HG02938 (cell line): ENCODE data around the gene ZFP62.

Source experiments
- ATAC-seq: cut with Tn5 transposase; IDR thresholded peaks from one replicate; pipeline ENCODE4 v1.9.1; 2021; ENCODE audit warnings: mild to moderate bottlenecking, moderate library complexity; ENCODE audit not compliant: unreplicated experiment

The ZFP62 gene

DNA sequence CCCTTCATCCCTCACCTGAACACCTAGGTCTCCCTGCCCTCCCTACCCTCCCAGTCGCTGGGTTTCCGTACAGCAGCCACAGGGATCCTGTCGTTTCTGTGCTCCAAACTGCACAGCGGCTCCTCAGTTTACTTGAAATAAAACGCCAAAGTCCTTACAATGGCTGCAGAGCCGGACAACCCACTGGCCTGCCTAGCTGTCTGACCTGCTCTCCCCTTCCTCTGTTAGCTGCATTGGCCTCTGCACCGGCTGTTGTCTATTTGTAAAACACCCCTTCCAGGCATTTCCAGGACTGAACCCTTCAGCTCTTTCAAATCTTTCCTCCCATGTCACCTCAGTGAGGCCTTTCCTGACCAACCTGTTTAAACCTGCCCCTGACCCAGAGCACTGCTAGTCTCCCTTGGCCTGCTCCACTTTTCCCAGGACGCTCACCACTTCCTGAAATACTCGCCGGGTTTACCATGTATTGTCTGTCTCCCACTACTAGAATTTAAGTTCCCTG is 49.4 kb downstream of the ZFP62 start:
- no peak for ATAC-seq

- ATAC-seq = no peak
These were observed 50.0 kb downstream of the ZFP62 start for GRCh38 chr5:180810959-180811622.

DNA sequence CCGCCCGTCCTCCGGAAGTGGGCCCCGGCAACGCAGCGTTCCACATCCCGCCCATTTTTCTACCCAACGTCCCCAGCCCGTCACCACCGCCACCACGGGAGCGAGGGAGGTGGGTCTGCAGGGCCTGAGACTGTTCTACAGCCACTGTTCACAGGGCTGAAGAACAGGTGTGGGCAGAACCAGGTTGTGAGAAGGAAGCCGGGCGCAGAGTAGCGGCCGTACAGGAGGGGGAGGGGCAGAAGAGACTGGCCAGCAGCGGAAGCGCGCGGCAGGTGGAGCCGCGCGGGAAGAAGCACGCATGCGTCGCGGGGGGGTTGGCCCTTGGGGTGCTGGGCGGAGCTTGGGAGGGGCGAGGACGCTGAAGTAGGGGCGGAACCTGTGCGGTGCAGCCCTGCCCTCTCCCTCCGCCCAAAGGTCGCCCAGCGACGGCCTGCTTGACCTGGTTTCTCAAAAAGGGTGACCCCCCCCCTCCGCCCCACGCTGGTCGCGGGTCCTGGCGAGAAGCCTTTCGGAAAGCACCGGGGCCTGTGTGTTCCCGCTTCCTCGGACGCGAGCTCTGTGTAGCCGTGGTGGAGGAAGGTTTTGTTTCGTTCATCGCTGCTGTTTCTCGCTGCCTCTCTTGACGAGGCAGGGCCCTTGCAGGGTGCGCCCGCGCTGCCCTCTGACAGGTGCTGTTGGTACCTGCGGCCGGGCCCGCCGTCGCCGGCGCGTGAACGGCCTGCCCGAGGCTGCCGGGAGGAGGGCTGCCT is 50.7 kb downstream of the ZFP62 start:
- peak; percentile 63 for ATAC-seq

- peak; percentile 59 for ATAC-seq
These were observed 51.5 kb downstream of the ZFP62 start for GRCh38 chr5:180809403-180810209.

GRCh38 chr5:180808461-180809000 is 52.5 kb downstream of the ZFP62 start:
- no peak for ATAC-seq

DNA sequence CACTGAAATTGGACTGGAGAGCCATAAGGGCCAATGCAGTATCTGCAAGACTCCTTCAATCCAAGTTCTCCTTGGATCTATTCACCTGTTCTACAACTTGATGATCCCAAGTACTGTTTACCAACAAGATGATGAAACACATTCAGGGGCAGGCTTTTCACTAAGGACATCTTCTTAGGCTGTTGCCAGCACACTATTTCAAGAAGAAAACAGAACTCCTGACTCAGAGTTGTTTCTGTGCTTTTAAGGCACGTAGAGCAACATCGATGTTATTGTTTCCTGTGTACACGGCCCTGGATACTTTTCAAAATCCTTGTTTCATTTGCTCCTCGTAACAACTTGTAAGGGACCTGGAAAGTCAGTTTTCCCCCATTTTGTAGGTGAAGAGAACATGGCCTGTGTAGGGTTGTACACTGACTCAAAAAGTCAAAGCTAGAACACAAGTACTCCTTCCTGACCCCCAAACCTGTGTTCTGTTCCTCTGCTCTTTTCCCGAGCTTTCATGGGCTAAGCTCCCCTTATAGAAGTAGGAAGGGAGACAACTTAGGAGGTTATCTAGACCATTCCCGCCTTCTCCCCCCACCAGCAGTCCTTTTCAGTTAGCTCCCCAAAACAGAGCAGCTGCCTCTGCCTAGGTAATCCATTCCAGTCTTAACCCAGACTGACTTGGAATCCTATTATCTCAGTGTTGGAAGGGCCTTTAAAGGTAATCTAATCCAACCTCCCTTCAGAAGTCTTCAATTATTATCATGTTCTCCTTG is 53.2 kb downstream of the ZFP62 start:
- ATAC-seq = no peak

DNA sequence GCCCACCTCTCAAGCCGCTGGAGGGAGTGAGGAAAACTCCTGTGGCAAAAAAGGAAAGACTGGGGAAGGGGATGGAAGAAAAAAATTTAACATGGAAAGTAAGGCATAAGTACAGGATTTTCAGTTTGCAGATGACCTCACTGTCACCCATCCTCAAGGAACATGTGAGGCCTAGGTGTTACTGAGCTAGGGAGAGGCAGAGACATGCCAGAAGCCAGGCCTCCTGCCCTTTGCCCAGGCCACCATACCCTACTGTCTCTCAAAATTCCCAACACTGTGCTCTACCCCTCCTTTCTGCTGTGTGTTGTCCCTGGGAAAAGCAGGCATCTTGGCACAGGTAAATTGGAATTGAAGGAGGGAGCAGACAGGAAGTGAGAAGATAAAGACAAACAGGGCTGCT is 54.0 kb downstream of the ZFP62 start:
- ATAC-seq = no peak

GRCh38 chr5:180806351-180807011 is 54.6 kb downstream of the ZFP62 start:
- ATAC-seq = no peak

DNA sequence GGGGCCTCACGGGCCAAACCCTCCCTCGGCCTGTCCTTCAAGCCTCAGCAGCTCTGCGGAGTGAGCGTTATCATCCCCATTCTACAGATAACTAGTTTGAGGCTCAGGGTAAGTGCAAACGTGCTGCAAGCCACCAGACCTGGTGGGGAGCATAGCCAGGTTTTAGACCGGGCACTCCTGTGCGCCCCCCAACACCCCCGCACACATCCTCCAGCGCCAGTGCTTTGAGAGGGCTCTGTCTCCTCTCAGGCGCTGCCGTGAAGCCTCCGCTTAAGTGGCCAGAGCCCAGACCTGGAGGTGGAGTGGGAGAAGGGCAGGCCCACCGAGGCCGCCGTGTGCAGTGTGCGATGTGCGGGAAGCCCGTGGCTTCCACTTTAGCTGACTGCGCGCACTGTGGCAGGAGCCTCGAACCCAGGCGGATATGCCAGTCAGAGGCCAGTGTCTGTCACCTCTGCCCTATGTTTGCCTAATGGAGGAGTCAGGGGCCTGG is 56.9 kb downstream of the ZFP62 start:
- ATAC-seq = no peak

DNA sequence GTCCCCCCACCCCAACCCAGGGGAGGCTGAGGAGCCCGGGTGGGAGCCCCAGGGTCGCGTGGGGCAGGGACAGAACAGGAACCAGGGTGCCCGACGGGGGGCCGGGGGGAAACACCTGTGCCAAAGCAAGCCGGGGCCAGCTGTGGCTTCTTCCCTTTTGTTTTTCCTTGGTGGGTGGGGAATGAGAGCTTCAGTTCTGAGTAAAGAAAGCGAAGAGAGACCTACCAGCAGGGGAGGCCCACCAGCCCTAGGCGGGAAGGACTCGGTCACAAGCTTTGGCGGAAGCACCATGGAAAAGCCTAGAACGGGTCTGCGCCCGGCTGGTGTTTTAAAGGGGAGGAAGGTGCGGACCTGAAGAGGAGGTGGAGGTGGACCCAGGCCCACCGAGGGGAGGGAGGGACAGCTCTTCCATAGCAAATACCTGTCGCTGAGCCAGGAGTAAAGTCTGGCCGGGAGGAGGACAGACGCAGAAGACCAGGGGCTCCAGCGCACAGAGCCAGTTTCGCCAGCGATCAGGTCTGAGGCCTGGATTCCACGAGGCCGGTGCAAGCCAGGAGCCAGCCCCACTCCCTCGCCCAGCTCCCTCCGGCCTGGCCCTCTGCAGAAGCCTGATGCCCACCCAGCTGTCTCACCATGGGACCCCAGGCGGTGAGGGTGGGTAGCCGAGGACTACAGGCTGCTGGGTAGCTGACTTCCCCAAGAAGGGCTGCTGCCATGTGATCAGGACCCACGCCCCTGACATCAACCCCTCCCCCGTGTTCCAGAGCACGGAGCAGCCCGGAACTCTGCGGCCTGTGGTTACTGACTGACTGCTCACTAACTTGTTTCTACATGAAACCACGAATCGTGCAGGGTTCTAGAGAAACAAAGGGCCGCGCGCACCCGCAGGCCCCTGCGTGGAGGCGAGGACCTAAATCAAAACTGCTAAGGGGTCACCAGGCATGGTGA is 57.6 kb downstream of the ZFP62 start:
- ATAC-seq = peak; percentile 67

DNA sequence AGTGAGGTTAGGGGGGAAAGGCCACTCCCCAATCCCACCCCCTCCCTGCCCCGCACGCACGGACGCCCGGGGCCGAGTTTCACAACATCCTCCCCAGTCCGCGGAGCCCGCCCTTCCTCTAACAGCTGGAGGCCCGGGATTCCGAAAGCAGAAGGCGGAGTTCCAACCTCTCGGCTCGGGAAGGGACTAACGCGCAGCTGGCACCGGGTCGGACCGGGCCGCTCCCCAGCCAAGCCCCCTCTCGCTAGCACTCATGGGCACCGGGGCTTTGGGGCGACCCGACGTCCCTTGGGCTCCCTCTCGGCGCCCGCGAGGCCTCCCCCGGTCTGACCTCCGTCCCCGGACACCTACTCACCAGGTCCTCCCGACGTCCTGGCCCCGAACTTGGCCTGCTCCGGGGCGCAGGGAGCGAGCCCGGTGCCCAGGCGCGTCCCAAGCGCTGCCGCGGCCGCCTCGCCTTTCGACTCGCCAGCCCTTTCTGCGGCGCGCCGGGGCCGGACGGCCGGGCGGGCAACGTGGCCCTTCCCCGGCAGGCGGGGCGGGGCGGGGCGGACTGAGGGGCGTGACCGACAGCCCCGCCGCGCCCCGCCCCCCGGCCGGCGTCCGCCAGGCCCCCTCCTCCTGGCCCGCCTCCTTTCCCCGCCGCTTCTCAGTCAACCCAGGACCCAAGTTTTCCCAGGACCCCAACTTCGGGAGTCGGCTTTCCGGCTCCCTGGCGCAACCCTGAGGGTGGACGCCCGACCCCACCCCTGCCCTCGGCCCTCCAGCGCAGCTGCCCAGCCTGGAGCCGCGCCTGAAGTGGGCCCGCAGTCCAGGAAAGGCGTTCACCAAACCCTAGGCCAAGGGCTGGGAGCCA is 58.5 kb downstream of the ZFP62 start, which contains the start of gene MGAT1:
Gene MGAT1 (minus strand): TSS at position 482 of the 856 bp plus-strand sequence. CDS start 9,835 bp downstream, outside the sequence.
- peak; percentile 30 for ATAC-seq

GRCh38 chr5:180801596-180802324 is 59.3 kb downstream of the ZFP62 start:
- ATAC-seq = no peak

DNA sequence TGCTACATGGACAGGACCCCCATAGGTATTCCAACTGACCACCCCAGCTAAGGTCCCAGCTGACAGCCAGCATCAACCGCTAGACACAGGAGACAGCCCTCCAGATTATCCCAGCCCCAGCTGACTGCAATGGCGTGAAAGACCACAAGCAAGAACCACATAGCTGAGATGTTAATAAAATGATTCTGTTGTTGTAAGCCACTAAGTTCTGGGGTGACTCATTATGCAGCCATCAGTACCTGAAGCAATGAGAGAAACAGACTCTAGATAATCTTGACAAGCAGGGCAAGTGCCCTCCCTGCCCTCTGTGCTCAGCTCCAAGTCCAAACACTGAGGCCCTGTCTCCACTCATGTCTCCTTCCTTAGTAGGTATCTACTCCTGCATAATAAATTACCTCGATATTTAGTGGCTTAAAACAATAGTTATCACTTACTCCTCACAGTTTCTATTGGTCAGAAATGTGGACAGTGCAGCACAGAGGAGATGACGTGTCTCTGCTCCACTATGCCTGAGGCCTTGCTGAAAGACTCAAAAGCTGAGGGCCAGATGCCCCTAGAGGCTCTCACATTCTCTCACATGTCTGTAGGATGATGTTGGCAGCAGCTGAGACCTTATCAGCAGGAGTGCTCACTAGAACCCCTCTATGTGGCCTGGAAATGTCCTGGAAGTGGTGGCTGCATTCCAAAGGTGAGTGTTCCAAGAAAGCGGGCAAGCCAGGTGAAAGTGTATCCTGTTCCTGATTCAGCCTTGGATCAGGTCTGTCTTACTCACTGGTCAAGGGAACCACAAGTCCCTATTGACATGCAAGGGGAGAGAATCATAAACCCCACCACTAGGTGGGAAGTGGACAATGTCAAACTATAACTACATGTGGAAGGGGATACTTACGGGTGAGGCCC is 60.9 kb downstream of the ZFP62 start:
- ATAC-seq = no peak

GRCh38 chr5:180799194-180799593 is 61.9 kb downstream of the ZFP62 start:
- no peak for ATAC-seq

DNA sequence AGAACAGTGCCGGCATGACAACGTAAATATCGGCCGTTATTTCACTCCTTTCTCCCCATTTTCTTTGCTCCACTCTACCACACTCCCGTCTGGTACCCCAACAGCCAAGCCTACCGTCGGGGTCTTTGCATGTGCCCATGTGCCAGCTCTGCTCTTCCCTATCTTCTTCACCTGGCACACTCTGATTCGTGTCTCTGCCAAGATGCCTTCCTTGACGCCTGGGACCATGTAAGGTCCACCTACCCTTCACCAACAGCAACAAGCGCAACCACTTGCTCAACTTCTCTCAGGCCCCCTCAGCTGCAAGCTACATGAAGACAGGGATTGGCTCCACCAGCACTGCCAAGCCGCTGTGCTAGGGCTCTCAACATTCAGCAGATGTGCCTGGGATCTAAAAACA is 62.9 kb downstream of the ZFP62 start:
- ATAC-seq = no peak
